CMK (cell line): ENCODE results near the gene BEND3.
"Not testable (repeated sequence)": the region's sequence is repeated elsewhere in the genome, so short reads cannot be mapped to it uniquely, and the experiment has no call there.

Experiments
- DNase-seq: peaks from one replicate; pipeline ENCODE4 v3.0.0-alpha.2; 2010; ENCODE audit warnings: low read depth

Gene BEND3

GRCh38 chr6:107121266-107121665 lies 6.0 kb upstream of the BEND3 start:
- DNase-seq, result no peak

- no peak for DNase-seq
Measured at GRCh38 chr6:107120404-107120803, 5.1 kb upstream of the BEND3 start.

- no peak for DNase-seq
Measured at GRCh38 chr6:107118976-107119375, 3.7 kb upstream of the BEND3 start.

- DNase-seq, result not testable (repeated sequence)
Measured at GRCh38 chr6:107118540-107118939, 3.2 kb upstream of the BEND3 start.

- DNase-seq, result no peak
Measured at GRCh38 chr6:107116931-107117330, 1.6 kb upstream of the BEND3 start.

GRCh38 chr6:107116328-107116892 lies 1.1 kb upstream of the BEND3 start:
- DNase-seq, result no peak

GRCh38 chr6:107115695-107116327 lies 496 bp upstream of the BEND3 start:
- no peak for DNase-seq

- no peak for DNase-seq
Measured at GRCh38 chr6:107114213-107114925, 946 bp downstream of the BEND3 start.

- DNase-seq, result no peak
Measured at GRCh38 chr6:107110200-107110599, 5.1 kb downstream of the BEND3 start.

- DNase-seq, result no peak
Measured at GRCh38 chr6:107108201-107108890, 7.0 kb downstream of the BEND3 start.

GRCh38 chr6:107107791-107108190 lies 7.5 kb downstream of the BEND3 start:
- DNase-seq, result no peak

GRCh38 chr6:107106165-107106564 lies 9.2 kb downstream of the BEND3 start:
- DNase-seq, result no peak

GRCh38 chr6:107105511-107106116 lies 9.7 kb downstream of the BEND3 start:
- DNase-seq, result no peak

GRCh38 chr6:107103082-107103481 lies 12.2 kb downstream of the BEND3 start:
- no peak for DNase-seq

GRCh38 chr6:107102414-107102805 lies 12.9 kb downstream of the BEND3 start:
- DNase-seq, result no peak

GRCh38 chr6:107101686-107102413 lies 13.5 kb downstream of the BEND3 start:
- no peak for DNase-seq

GRCh38 chr6:107101211-107101610 lies 14.1 kb downstream of the BEND3 start:
- no peak for DNase-seq

GRCh38 chr6:107098436-107099307 lies 16.6 kb downstream of the BEND3 start:
- DNase-seq, result no peak

- DNase-seq, result not testable (repeated sequence)
Measured at GRCh38 chr6:107084459-107084858, 30.9 kb downstream of the BEND3 start.

- no peak for DNase-seq
Measured at GRCh38 chr6:107083921-107084320, 31.4 kb downstream of the BEND3 start.
